ENCODE measurements around the gene TLE6.
"Not testable (repeated sequence)": the region's sequence is repeated elsewhere in the genome, so short reads cannot be mapped to it uniquely, and the experiment has no call there.

Gene TLE6

GRCh38 chr19:2977001-2977745 is at the start of gene TLE6:
Gene TLE6 (plus strand): TSS chr19:2977564. CDS start chr19:2978234, 670 bp downstream.
- H3K4me2 ChIP-seq: peak within 1 kb of the TSS; percentile 94 to 100 (median 98)
- peak within 1 kb of the TSS; percentile 47 to 79 (median 65); a peak in 21 of 22 replicates for H3K9ac ChIP-seq
- H3K27ac ChIP-seq: peak within 1 kb of the TSS; percentile 12 to 69 (median 52); a peak in 21 of 22 replicates
- peaks cover 57 to 91% (median 87%) of the 10 kb centered on the region in 10 experiments for H3K4me1 ChIP-seq
- H4K20me1 ChIP-seq: no peaks in the 10 kb centered on the region
- H3K4me3 ChIP-seq: peak within 1 kb of the TSS; percentile 53 to 73 (median 60)
- no peaks in the 10 kb centered on the region for H3K9me3 ChIP-seq (replicated peaks in 1 of 11)
- no peaks in the 10 kb centered on the region for H3K27me3 ChIP-seq
- H3K36me3 ChIP-seq: no peaks in the 10 kb centered on the region
- no peak for TF ChIP-seq Cebpa-rat (IDR thresholded peaks at IDR 0.05)

- Histone ChIP-seq H3K4me2 (no peak overlapping the region), H3K27me3 (peaks cover 0 to 4% (median 0%) of the 10 kb centered on the region in 11 experiments; a peak in 1 of 22 replicates), H3K9me3 (replicated peaks in 1 of 11) (peaks cover 93 to 95% (median 94%) of the 10 kb centered on the region in 11 experiments), H3K9ac (no peak overlapping the region), H3K4me3 (peak overlapping the region in 9 of 10 experiments; percentile 27 to 49 (median 41); a peak in 19 of 20 replicates), H3K4me1 (no peaks in the 10 kb centered on the region), H3K36me3 (peaks cover 86 to 94% (median 92%) of the 10 kb centered on the region in 11 experiments), H4K20me1 (no peaks in the 10 kb centered on the region), H3K27ac (no peak overlapping the region)
- no peak for TF ChIP-seq Cebpa-rat (IDR thresholded peaks at IDR 0.05)
Observed at GRCh38 chr19:2933490-2933910, 43.9 kb upstream of the TLE6 start.

GRCh38 chr19:2935863-2936262 is 41.5 kb upstream of the TLE6 start:
- H3K9ac ChIP-seq, H3K27ac ChIP-seq, H3K4me2 ChIP-seq, H3K27me3 ChIP-seq, H3K4me1 ChIP-seq, H4K20me1 ChIP-seq: not testable (repeated sequence)
- Histone ChIP-seq H3K4me3 (peak overlapping the region in 7 of 10 experiments; percentile 25 to 43 (median 31); a peak in 10 of 20 replicates), H3K36me3 (peaks cover 89 to 100% (median 100%) of the 10 kb centered on the region in 11 experiments), H3K9me3 (replicated peaks in 1 of 11) (peaks cover 92 to 100% (median 100%) of the 10 kb centered on the region in 11 experiments)

GRCh38 chr19:2942928-2943640 is 34.3 kb upstream of the TLE6 start:
- peak overlapping the region; percentile 91 to 99 (median 98) for H3K4me2 ChIP-seq
- TF ChIP-seq Cebpa-rat (IDR thresholded peaks at IDR 0.05): no peak
- H4K20me1 ChIP-seq: peaks cover 0 to 4% (median 0%) of the 10 kb centered on the region in 11 experiments; a peak in 1 of 22 replicates
- peak overlapping the region in 1 of 11 experiments; percentile 89; a peak in 1 of 22 replicates for H3K9ac ChIP-seq
- peaks cover 13 to 26% (median 21%) of the 10 kb centered on the region in 10 experiments for H3K4me1 ChIP-seq
- H3K9me3 ChIP-seq (replicated peaks in 1 of 11): peaks cover 20 to 46% (median 36%) of the 10 kb centered on the region in 11 experiments
- peak overlapping the region in 2 of 10 experiments; percentile 84 to 90; a peak in 4 of 20 replicates for H3K4me3 ChIP-seq
- no peaks in the 10 kb centered on the region for H3K27me3 ChIP-seq
- H3K27ac ChIP-seq: peak overlapping the region in 1 of 11 experiments; percentile 89; a peak in 1 of 22 replicates
- H3K36me3 ChIP-seq: peaks cover 17 to 45% (median 35%) of the 10 kb centered on the region in 11 experiments

- H3K9me3 ChIP-seq (replicated peaks in 1 of 11): peaks cover 7 to 33% (median 23%) of the 10 kb centered on the region in 11 experiments
- no peak for TF ChIP-seq Cebpa-rat (IDR thresholded peaks at IDR 0.05)
- peak overlapping the region; percentile 62 to 89 (median 81) for H3K27ac ChIP-seq
- peaks cover 0 to 4% (median 0%) of the 10 kb centered on the region in 11 experiments; a peak in 1 of 22 replicates for H4K20me1 ChIP-seq
- peaks cover 22 to 34% (median 30%) of the 10 kb centered on the region in 10 experiments for H3K4me1 ChIP-seq
- peak overlapping the region; percentile 77 to 92 (median 86) for H3K9ac ChIP-seq
- no peaks in the 10 kb centered on the region for H3K27me3 ChIP-seq
- H3K36me3 ChIP-seq: peaks cover 4 to 32% (median 22%) of the 10 kb centered on the region in 11 experiments
- H3K4me3 ChIP-seq: peak overlapping the region; percentile 76 to 95 (median 88)
- peak overlapping the region; percentile 91 to 99 (median 98) for H3K4me2 ChIP-seq
Observed at GRCh38 chr19:2944403-2944774, 33.0 kb upstream of the TLE6 start.

- H4K20me1 ChIP-seq: peaks cover 0 to 4% (median 0%) of the 10 kb centered on the region in 11 experiments; a peak in 1 of 22 replicates
- peak within 1 kb of the TSS; percentile 77 to 92 (median 86) for H3K9ac ChIP-seq
- peaks cover 0 to 26% (median 16%) of the 10 kb centered on the region in 11 experiments; a peak in 20 of 22 replicates for H3K36me3 ChIP-seq
- H3K4me1 ChIP-seq: peaks cover 25 to 38% (median 34%) of the 10 kb centered on the region in 10 experiments
- H3K27ac ChIP-seq: peak within 1 kb of the TSS; percentile 62 to 89 (median 81)
- no peak for TF ChIP-seq Cebpa-rat (IDR thresholded peaks at IDR 0.05)
- peak within 1 kb of the TSS; percentile 76 to 95 (median 88) for H3K4me3 ChIP-seq
- no peaks in the 10 kb centered on the region for H3K27me3 ChIP-seq
- H3K4me2 ChIP-seq: peak within 1 kb of the TSS; percentile 91 to 99 (median 98)
- peaks cover 1 to 27% (median 18%) of the 10 kb centered on the region in 11 experiments; a peak in 20 of 22 replicates for H3K9me3 ChIP-seq (replicated peaks in 1 of 11)
Observed at GRCh38 chr19:2944775-2945574, 32.4 kb upstream of the TLE6 start, which contains the start of gene ZNF77. Gene ZNF77 (minus strand): TSS chr19:2944971. CDS start chr19:2944840, 131 bp downstream.

- TF ChIP-seq Cebpa-rat (IDR thresholded peaks at IDR 0.05): no peak
- Histone ChIP-seq H3K27ac (peak overlapping the region; percentile 49 to 89 (median 81)), H3K36me3 (peaks cover 0 to 19% (median 10%) of the 10 kb centered on the region in 11 experiments; a peak in 14 of 22 replicates), H3K9me3 (replicated peaks in 1 of 11) (peaks cover 0 to 20% (median 10%) of the 10 kb centered on the region in 11 experiments; a peak in 16 of 22 replicates), H3K4me2 (peak overlapping the region; percentile 71 to 88 (median 81)), H3K9ac (peak overlapping the region; percentile 77 to 92 (median 86); a peak in 21 of 22 replicates), H4K20me1 (peaks cover 0 to 4% (median 0%) of the 10 kb centered on the region in 11 experiments; a peak in 1 of 22 replicates), H3K4me1 (peaks cover 25 to 38% (median 34%) of the 10 kb centered on the region in 10 experiments), H3K4me3 (peak overlapping the region; percentile 76 to 95 (median 88)), H3K27me3 (no peaks in the 10 kb centered on the region)
Observed at GRCh38 chr19:2945575-2946184, 31.7 kb upstream of the TLE6 start.

All from BLaER1 treated with 17β-estradiol and CSF1 and Interleukin-3, amounts not matched to agents 10 nM and 100 nM (cell line).